ENCODE data around the gene MMAB. TPM values are rescaled to one million over a fixed set of nuclear protein-coding genes. Genes with fewer than 3 reads are reported as not detected.

Gene MMAB
- total and polyA plus RNA-seq, 10 of the 15 experiments (the other 5 are each of a cell fraction or from before 2014, with no cell fraction given), result 10.6 to 65.3 (median 45.2) TPM

GRCh38 chr12:109609342-109609741 lies 36.0 kb upstream of the MMAB start (continued):
- TF ChIP-seq, protein P1, sequence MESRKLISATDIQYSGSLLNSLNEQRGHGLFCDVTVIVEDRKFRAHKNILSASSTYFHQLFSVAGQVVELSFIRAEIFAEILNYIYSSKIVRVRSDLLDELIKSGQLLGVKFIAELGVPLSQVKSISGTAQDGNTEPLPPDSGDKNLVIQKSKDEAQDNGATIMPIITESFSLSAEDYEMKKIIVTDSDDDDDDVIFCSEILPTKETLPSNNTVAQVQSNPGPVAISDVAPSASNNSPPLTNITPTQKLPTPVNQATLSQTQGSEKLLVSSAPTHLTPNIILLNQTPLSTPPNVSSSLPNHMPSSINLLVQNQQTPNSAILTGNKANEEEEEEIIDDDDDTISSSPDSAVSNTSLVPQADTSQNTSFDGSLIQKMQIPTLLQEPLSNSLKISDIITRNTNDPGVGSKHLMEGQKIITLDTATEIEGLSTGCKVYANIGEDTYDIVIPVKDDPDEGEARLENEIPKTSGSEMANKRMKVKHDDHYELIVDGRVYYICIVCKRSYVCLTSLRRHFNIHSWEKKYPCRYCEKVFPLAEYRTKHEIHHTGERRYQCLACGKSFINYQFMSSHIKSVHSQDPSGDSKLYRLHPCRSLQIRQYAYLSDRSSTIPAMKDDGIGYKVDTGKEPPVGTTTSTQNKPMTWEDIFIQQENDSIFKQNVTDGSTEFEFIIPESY (IDR thresholded peaks at IDR 0.05), result no peak

- Histone ChIP-seq H3K4me3 (no peak overlapping the region), H3K79me2 (ENCODE audit: control insufficient read depth, insufficient read depth, low read length) (no peaks in the 10 kb centered on the region), H3K27ac (ENCODE audit: control insufficient read depth, insufficient read depth) (no peak overlapping the region), H4K20me1 (ENCODE audit: control insufficient read depth, insufficient read depth) (peaks cover 3% of the 10 kb centered on the region; the same call in 1 of the 2 replicates), H3K27me3 (replicated peaks in 1 of 2; ENCODE audit: control insufficient read depth in 2 of 2, insufficient read depth in 2 of 2, low read length in 1 of 2) (peaks cover 4% of the 10 kb centered on the region in 2 experiments; a peak in 2 of 4 replicates), H3K4me2 (ENCODE audit: control insufficient read depth, insufficient read depth) (no peak overlapping the region), H2AFZ (ENCODE audit: control insufficient read depth, low read depth, low read length) (no peak overlapping the region), H3K4me1 (ENCODE audit: control insufficient read depth, insufficient read depth, low read length) (no peaks in the 10 kb centered on the region), H3K36me3 (ENCODE audit: control insufficient read depth in 2 of 2, insufficient read depth in 2 of 2, low read length in 1 of 2) (no peaks in the 10 kb centered on the region), H3K9ac (ENCODE audit: control insufficient read depth, insufficient read depth, low read length) (no peak overlapping the region), H3K9me3 (replicated peaks; ENCODE audit: control insufficient read depth, insufficient read depth, low read length) (no peaks in the 10 kb centered on the region)
- DNase-seq (ENCODE audit: low read depth, low spot score) (no peak), ATAC-seq (no peak), FAIRE-seq (no peak)
- ChIA-PET CTCF (no interaction called here), RAD21 (ENCODE audit: unreplicated experiment) (no interaction called here), SMC1A (ENCODE audit: uncharacterized antibody, unreplicated experiment) (interaction anchor here (1.3 kb wide), 1 partner anchor 68 kb away, joined by 3 read pairs; no protein-coding TSS in a partner anchor), POLR2A (no interaction called here)
- TF ChIP-seq ZNF24 (IDR thresholded peaks at IDR 0.05), result no peak
- no peak for TF ChIP-seq RELA (IDR thresholded peaks at IDR 0.05; ENCODE audit: borderline replicate concordance, partially characterized antibody)
- no peak for TF ChIP-seq JUND (IDR thresholded peaks at IDR 0.05; ENCODE audit: low read depth, low read length)
- no peak for TF ChIP-seq YY1 (IDR thresholded peaks at IDR 0.05; ENCODE audit: low read depth, low read length)
- WGBS (ENCODE audit: insufficient coverage, insufficient replicate concordance, low lambda C conversion rate, missing lambda C conversion rate), result 16% methylated on average over 3 of the region's 3 CpGs
- in situ Hi-C loops (cut with MboI), result no loop called here
- intact Hi-C loops (cut with micrococcal nuclease; ENCODE audit: unreplicated experiment), result no loop called here
- no TSS peak for BruUV-seq (replicated peaks)
Measured at GRCh38 chr12:109608793-109609192, 35.5 kb upstream of the MMAB start.

Data from GM12878 (cell line).